Activated CD8-positive, alpha-beta memory T cell treated with anti-CD3 and anti-CD28 coated beads, Interleukin-2, amount 50 U/mL, for 24 hours (primary cell): ENCODE results near the gene IFITM10.
"Not testable (repeated sequence)": the region's sequence is repeated elsewhere in the genome, so short reads cannot be mapped to it uniquely, and the experiment has no call there.

ENCODE experiments used
- DNase-seq: peaks from one replicate; pipeline ENCODE4 v3.0.0-alpha.2; 2020; ENCODE audit errors: extremely low read depth

IFITM10 gene

DNA sequence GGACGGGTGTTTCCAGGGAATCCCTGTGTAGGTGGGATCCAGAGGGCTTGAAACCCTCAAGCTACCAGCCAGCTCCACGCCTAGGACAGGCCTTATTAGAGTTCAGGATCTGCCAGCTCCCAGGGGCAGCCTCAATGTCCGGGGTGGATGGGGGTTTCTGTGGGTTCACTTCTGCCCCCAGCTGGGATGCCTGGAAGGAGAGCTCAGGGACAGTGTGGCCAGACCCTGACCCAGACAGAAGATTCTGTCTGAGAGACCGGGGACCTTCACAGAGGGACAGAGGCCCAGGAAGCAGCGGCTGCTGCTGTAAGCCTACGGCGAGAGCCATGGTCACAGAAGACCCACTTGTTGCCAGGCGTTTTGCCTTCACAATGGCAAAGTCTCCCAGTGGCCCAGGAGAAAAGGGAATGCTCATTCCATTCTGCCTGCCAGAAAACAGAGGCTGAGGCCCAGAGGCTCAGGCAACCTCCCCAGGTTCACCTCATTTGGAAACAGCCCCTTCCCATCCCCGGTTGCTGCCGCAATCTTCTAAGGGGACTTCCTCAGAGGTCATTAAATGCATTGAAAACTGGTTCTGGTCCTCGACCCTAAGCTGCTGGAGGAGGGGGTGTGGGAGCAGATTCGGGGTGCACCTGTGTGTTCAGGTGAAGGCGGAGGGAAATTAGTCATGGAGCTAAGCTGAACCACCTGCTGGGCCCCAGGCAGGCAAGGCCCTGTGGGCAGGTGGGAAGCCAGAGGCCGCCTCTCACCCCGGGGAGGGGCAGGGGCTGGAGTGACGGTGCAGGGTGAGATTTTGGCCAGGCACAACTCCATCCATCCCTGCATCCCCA, 58.3 kb downstream of the IFITM10 start:
- no peak for DNase-seq

DNA sequence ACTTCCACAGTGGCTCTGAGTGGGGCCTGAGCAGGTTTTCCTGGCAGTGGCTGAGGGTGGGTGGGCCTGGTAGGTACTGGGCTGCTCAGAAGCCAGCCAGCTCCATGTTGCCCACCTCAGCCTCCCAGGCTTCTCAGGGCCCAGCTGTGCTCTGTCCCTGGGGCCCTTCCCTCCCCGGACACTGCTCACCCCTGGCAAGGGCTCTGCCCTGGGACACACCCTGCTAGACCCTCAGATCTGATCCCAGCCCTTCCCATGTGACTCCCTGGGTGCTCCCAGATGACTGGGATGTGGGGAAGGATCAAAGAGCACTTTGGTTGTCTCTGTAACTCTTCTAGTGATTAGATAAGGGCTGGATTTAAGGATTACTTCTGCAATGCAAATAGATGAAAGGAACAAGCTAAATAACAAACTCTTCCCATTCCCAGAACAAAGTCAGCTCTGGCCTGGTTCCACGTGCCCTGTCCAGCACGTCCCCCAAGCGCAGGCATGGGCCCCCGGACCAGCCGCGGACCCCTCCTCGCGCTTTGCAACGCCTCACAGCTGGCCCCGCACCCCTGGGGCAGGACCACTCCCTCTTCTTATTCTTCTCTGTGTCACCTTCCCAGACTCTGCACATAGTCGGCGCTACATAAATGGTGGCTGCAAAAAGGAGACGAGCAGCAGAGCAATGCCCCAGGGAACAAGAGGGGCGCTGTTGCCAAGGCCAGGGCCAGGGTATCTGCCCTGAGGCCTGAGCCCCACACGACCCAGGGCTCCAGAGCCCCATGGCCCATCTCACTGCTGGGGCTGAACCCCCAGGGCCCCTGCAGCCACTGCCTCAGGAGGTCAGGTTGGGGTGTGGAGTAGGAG, 59.1 kb downstream of the IFITM10 start:
- DNase-seq: no peak

GRCh38 chr11:1690167-1691025, 60.0 kb downstream of the IFITM10 start:
- DNase-seq: no peak

GRCh38 chr11:1689250-1690166, 60.9 kb downstream of the IFITM10 start:
- not testable (repeated sequence) for DNase-seq

- DNase-seq: not testable (repeated sequence)
These were observed 62.0 kb downstream of the IFITM10 start for GRCh38 chr11:1688336-1688947.

DNA sequence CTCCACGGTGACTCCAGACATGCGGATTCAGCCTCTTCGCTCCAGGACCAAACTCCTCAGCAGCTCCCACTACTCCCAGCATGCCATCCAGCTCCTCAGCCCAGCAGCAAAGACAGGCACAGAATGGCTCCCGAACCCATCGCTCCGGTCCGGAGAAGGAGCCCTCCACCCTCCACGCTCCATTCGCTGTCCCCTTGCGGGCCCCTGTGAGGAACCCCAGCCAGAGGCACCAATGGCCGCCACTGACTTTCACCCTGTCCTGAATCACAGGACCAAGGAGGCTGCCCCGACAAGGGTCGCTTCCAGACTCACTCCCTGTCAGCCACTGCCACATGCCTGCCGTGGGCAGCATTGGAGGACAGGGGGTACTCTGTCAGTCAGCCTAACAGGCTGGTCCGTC, 64.2 kb downstream of the IFITM10 start:
- not testable (repeated sequence) for DNase-seq

- DNase-seq: not testable (repeated sequence)
These were observed 65.2 kb downstream of the IFITM10 start for GRCh38 chr11:1684886-1685874.

GRCh38 chr11:1683904-1684572, 66.4 kb downstream of the IFITM10 start:
- not testable (repeated sequence) for DNase-seq

GRCh38 chr11:1683216-1683615, 67.2 kb downstream of the IFITM10 start:
- not testable (repeated sequence) for DNase-seq
